ENCODE measurements around the gene PDAP1.
"Not testable (repeated sequence)": the region's sequence is repeated elsewhere in the genome, so short reads cannot be mapped to it uniquely, and the experiment has no call there.

PDAP1 gene

GRCh38 chr7:99418260-99418659 lies 9.9 kb upstream of the PDAP1 start:
- no peak for TF ChIP-seq CTCF (IDR thresholded peaks at IDR 0.05; ENCODE audit: low read depth, low read length, missing control alignments)
- no peak overlapping the region for H3K4me3 ChIP-seq (ENCODE audit: low read depth, low read length)
- no peak for DNase-seq (ENCODE audit: low read depth)

GRCh38 chr7:99415513-99416127 lies 7.2 kb upstream of the PDAP1 start:
- H3K4me3 ChIP-seq (ENCODE audit: low read depth, low read length); DNase-seq (ENCODE audit: low read depth): not testable (repeated sequence)
- TF ChIP-seq CTCF (IDR thresholded peaks at IDR 0.05; ENCODE audit: low read depth, low read length, missing control alignments): peak; percentile 49

GRCh38 chr7:99410635-99411034 lies 2.2 kb upstream of the PDAP1 start:
- no peak overlapping the region; the same call in 1 of the 2 replicates for H3K4me3 ChIP-seq (ENCODE audit: low read depth, low read length)
- DNase-seq (ENCODE audit: low read depth): no peak
- no peak for TF ChIP-seq CTCF (IDR thresholded peaks at IDR 0.05; ENCODE audit: low read depth, low read length, missing control alignments)

GRCh38 chr7:99409806-99410205 lies 1.4 kb upstream of the PDAP1 start:
- peak overlapping the region; percentile 95 for H3K4me3 ChIP-seq (ENCODE audit: low read depth, low read length)
- TF ChIP-seq CTCF (IDR thresholded peaks at IDR 0.05; ENCODE audit: low read depth, low read length, missing control alignments): no peak
- DNase-seq (ENCODE audit: low read depth): no peak

GRCh38 chr7:99409192-99409572 lies 785 bp upstream of the PDAP1 start:
- H3K4me3 ChIP-seq (ENCODE audit: low read depth, low read length): peak overlapping the region; percentile 95
- TF ChIP-seq CTCF (IDR thresholded peaks at IDR 0.05; ENCODE audit: low read depth, low read length, missing control alignments): peak; percentile 1
- no peak for DNase-seq (ENCODE audit: low read depth)

- TF ChIP-seq CTCF (IDR thresholded peaks at IDR 0.05; ENCODE audit: low read depth, low read length, missing control alignments): no peak
- H3K4me3 ChIP-seq (ENCODE audit: low read depth, low read length): peak overlapping the region; percentile 95
- DNase-seq (ENCODE audit: low read depth): no peak
Observed at GRCh38 chr7:99407872-99408378, 472 bp downstream of the PDAP1 start.

- no peak for DNase-seq (ENCODE audit: low read depth)
- no peak for TF ChIP-seq CTCF (IDR thresholded peaks at IDR 0.05; ENCODE audit: low read depth, low read length, missing control alignments)
- peak overlapping the region; percentile 95; the same call in 1 of the 2 replicates for H3K4me3 ChIP-seq (ENCODE audit: low read depth, low read length)
Observed at GRCh38 chr7:99406557-99406956, 1.8 kb downstream of the PDAP1 start.

Measured in GM12864 (cell line).